OCI-LY7 (cell line): Measurements from ENCODE around the gene ZFP37. TPM values are rescaled to one million over a fixed set of nuclear protein-coding genes. Genes with fewer than 3 reads are reported as not detected.

Source experiments
- BruUV-seq: library from RNA; stranded (reverse); fragments of 400-500 nt; replicated peaks from 2 replicates; lab custom pipeline; 2021; lab: Mats Ljungman, UMichigan
- CTCF ChIA-PET: fragments of 300-600 bp; sonication (Branson Sonifier 250); formaldehyde crosslinking; loops from one replicate; lab custom pipeline; 2022; ENCODE audit warnings: antibody characterized with exemption; ENCODE audit not compliant: unreplicated experiment; lab: Charles Lee
- POLR2A ChIA-PET: fragments of 300-600 bp; sonication (Branson Sonifier 250); formaldehyde crosslinking; loops from one replicate; lab custom pipeline; 2022; ENCODE audit warnings: antibody characterized with exemption; lab: Charles Lee
- DNase-seq: peaks from one replicate; pipeline ENCODE4 v3.0.0-alpha.2; 2015; ENCODE audit warnings: low spot score
- H2AFZ ChIP-seq: fragments of 200-600 bp; sonication (generic), shearing (Covaris generic); 2 replicates; pipeline ENCODE4 v1.6.1; 2014; ENCODE audit warnings: mild to moderate bottlenecking, antibody characterized with exemption, low read length, moderate library complexity
- H3K27ac ChIP-seq: fragments of 200-600 bp; sonication (generic); 2 replicates; pipeline ENCODE4 v1.5.1; 2014; ENCODE audit warnings: mixed run types, low read depth, mild to moderate bottlenecking, moderate library complexity, low read length, inconsistent platforms; ENCODE audit not compliant: poor library complexity, severe bottlenecking
- H3K36me3 ChIP-seq: fragments of 200-600 bp; sonication (generic); 2 replicates; pipeline ENCODE4 v1.6.1; 2014; ENCODE audit warnings: mild to moderate bottlenecking, antibody characterized with exemption, low read length, moderate library complexity, mixed read lengths; ENCODE audit not compliant: insufficient read depth
- H3K4me1 ChIP-seq: fragments of 200-600 bp; sonication (generic); 2 replicates; pipeline ENCODE4 v1.5.1; 2014; ENCODE audit warnings: mild to moderate bottlenecking, low read length; ENCODE audit not compliant: insufficient read depth, poor library complexity, severe bottlenecking
- H3K4me2 ChIP-seq: fragments of 200-600 bp; sonication (generic); 2 replicates; pipeline ENCODE4 v1.6.1; 2014; ENCODE audit warnings: mild to moderate bottlenecking, low read length
- H3K4me3 ChIP-seq: fragments of 200-600 bp; sonication (generic); 2 replicates; pipeline ENCODE4 v1.5.1; 2014; ENCODE audit warnings: mild to moderate bottlenecking, low read depth, low read length; ENCODE audit not compliant: poor library complexity, severe bottlenecking
- H3K79me2 ChIP-seq: fragments of 200-600 bp; sonication (generic); 2 replicates; pipeline ENCODE4 v1.6.1; 2016; ENCODE audit warnings: low read depth, mild to moderate bottlenecking, low read length, moderate library complexity, mixed read lengths; ENCODE audit not compliant: insufficient read depth
- H3K9me2 ChIP-seq: fragments of 200-600 bp; sonication (generic); 2 replicates; pipeline ENCODE4 v1.6.1; 2016; ENCODE audit warnings: mild to moderate bottlenecking, low read length, mixed read lengths; ENCODE audit not compliant: insufficient read depth
- H3K9me3 ChIP-seq: fragments of 200-600 bp; sonication (generic); 2 replicates; pipeline ENCODE4 v1.6.1; 2014; ENCODE audit warnings: mild to moderate bottlenecking, mixed run types, low read length, mixed read lengths
- H4K20me1 ChIP-seq: fragments of 200-600 bp; sonication (generic); 2 replicates; pipeline ENCODE4 v1.6.1; 2014; ENCODE audit warnings: mild to moderate bottlenecking, antibody characterized with exemption, low read length, moderate library complexity, mixed read lengths; ENCODE audit not compliant: insufficient read depth
- EZH2phosphoT487 ChIP-seq: fragments of 200-600 bp; sonication (generic); IDR thresholded peaks from 2 replicates; pipeline ENCODE4 v1.6.1; 2018; ENCODE audit warnings: low read depth, borderline replicate concordance, mild to moderate bottlenecking, mixed run types, antibody characterized with exemption, low read length, moderate library complexity, mixed read lengths
- intact Hi-C: fragments of 100-400 bp; cut with micrococcal nuclease; formaldehyde crosslinking; loops from one replicate; pipeline ENCODE4 v1.10.0; 2022; ENCODE audit not compliant: unreplicated experiment
- total RNA-seq, 2 experiments: library from RNA; depleted of rRNA in 1 of 2; stranded (reverse); fragments of >200 nt in 1 of 2; shearing (Covaris generic) in 1 of 2; gene quantifications; 2 replicates each; pipeline ENCODE4 v1.2.3, GENCODE V29; 2014 to 2022
- TF ChIP-seq, protein P1 (sequence below): fragments of 200-600 bp; sonication (generic); conservative IDR thresholded peaks from 2 replicates; pipeline ENCODE4 v1.5.1; 2014; ENCODE audit warnings: mild to moderate bottlenecking, antibody characterized with exemption, low read length, moderate library complexity, mixed read lengths

Gene ZFP37
- total RNA-seq, 2 experiments from 2014 or later: 1.3 to 2.3 TPM

DNA sequence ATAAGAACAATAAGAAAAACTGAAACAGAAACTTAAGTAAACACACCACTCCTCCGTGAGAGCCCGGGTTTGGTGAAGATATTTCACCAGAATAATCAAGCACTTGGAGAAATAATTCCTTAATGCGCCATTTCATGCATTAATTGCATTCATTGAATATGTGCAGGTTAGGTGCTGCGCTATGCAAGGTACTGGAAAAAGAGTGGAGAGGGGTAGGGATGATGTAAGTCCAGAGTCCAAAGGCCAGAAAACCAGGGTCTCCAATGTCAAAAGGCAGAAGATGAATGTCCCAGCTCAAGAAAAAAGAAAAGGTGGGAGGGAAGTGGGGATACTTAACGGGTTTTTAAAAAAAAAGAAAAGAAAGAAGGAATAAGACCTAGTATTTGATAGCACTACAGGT, 669 bp upstream of the ZFP37 start:
- H3K9me2 ChIP-seq: no peaks in the 10 kb centered on the region
- H3K9me3 ChIP-seq: peaks cover 11% of the 10 kb centered on the region; the same call in 1 of the 2 replicates
- no peaks in the 10 kb centered on the region for H4K20me1 ChIP-seq
- H3K4me2 ChIP-seq: peak overlapping the region; percentile 58
- no peaks in the 10 kb centered on the region; the same call in 1 of the 2 replicates for H3K36me3 ChIP-seq
- peak overlapping the region; percentile 88 for H3K4me3 ChIP-seq
- TF ChIP-seq, protein P1, sequence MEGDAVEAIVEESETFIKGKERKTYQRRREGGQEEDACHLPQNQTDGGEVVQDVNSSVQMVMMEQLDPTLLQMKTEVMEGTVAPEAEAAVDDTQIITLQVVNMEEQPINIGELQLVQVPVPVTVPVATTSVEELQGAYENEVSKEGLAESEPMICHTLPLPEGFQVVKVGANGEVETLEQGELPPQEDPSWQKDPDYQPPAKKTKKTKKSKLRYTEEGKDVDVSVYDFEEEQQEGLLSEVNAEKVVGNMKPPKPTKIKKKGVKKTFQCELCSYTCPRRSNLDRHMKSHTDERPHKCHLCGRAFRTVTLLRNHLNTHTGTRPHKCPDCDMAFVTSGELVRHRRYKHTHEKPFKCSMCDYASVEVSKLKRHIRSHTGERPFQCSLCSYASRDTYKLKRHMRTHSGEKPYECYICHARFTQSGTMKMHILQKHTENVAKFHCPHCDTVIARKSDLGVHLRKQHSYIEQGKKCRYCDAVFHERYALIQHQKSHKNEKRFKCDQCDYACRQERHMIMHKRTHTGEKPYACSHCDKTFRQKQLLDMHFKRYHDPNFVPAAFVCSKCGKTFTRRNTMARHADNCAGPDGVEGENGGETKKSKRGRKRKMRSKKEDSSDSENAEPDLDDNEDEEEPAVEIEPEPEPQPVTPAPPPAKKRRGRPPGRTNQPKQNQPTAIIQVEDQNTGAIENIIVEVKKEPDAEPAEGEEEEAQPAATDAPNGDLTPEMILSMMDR: no peak
- TF ChIP-seq EZH2phosphoT487: no peak
- H3K79me2 ChIP-seq: no peaks in the 10 kb centered on the region
- BruUV-seq: no TSS peak
- H2AFZ ChIP-seq: peak overlapping the region; percentile 92
- DNase-seq: no peak
- POLR2A ChIA-PET: no interaction called here
- no peak overlapping the region for H3K27ac ChIP-seq
- CTCF ChIA-PET: no interaction called here
- intact Hi-C loops: no loop called here
- H3K4me1 ChIP-seq: no peaks in the 10 kb centered on the region

DNA sequence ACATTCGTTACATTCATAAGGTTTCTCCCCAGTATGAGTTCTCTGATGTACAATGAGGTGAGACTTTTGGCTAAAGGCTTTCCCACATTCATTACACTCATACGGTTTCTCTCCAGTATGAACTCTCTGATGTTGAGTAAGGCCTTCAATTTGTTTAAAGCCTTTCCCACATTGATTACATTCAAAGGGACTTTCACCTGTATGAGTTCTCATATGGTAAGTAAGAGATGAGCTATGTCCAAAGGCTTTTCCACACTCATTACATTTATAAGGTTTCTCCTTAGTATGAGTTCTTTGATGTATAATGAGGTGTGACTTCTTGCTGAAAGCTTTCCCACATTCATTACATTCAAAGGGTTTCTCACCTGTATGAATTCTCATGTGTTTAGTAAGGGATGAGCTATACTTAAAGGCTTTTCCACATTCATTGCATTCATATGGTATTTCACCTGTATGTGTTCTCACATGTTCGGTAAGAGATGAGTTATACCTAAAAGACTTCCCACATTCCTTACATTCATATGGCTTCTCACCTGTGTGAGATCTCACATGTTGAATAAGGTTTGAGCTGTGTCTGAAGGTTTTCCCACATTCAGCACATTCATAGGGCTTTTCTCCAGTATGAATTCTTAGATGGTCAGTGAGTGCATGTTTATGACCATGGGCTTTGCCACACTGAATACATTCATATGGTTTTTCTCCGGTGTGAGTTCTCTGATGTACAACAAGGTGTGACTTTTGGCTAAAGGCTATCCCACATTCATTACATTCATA, 13.5 kb downstream of the ZFP37 start:
- Histone ChIP-seq H2AFZ (no peak overlapping the region), H3K4me3 (no peak overlapping the region), H3K79me2 (no peaks in the 10 kb centered on the region), H4K20me1 (no peaks in the 10 kb centered on the region), H3K4me2 (no peak overlapping the region), H3K9me2 (no peaks in the 10 kb centered on the region), H3K27ac (no peak overlapping the region), H3K36me3 (peaks cover 49% of the 10 kb centered on the region), H3K4me1 (no peaks in the 10 kb centered on the region), H3K9me3 (peaks cover 67% of the 10 kb centered on the region)
- BruUV-seq: no TSS peak
- intact Hi-C loops: no loop called here
- no peak for DNase-seq
- ChIA-PET CTCF (no interaction called here), POLR2A (interaction anchor here (0.7 kb wide), 1 partner anchor 667 kb away, joined by 3 read pairs; no protein-coding TSS in a partner anchor)
- no peak for TF ChIP-seq EZH2phosphoT487
- TF ChIP-seq, protein P1: no peak

DNA sequence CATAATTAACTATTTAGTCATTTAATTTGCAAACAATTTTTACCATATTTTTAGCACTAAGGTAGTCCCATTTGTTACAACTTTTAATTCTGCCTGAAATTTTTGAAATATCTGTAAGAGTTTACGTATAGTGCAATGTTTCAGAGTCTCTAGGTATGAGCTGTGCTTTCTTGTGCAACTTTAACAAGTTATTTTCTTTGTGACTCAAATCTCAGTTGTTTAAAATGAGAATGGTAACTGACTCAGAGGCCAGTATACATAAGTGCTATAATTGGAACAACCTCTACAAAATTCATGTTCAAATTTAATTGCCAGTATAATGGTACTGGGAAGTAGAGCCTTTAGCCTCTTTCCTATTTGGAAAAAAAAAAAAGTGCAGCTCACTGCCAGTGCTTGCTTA, 30.3 kb downstream of the ZFP37 start:
- Histone ChIP-seq H3K9me2 (no peaks in the 10 kb centered on the region), H3K4me3 (no peak overlapping the region), H3K4me1 (no peaks in the 10 kb centered on the region), H2AFZ (no peak overlapping the region), H3K36me3 (no peaks in the 10 kb centered on the region), H3K9me3 (no peaks in the 10 kb centered on the region), H3K27ac (no peak overlapping the region), H3K79me2 (no peaks in the 10 kb centered on the region), H3K4me2 (no peak overlapping the region), H4K20me1 (no peaks in the 10 kb centered on the region)
- POLR2A ChIA-PET: no interaction called here
- no TSS peak for BruUV-seq
- no peak for DNase-seq
- intact Hi-C loops: no loop called here
- CTCF ChIA-PET: no interaction called here
- TF ChIP-seq, protein P1: no peak
- TF ChIP-seq EZH2phosphoT487: no peak
